A673 (cell line): Measurements from ENCODE around the gene KCNA3. TPM values are rescaled to one million over a fixed set of nuclear protein-coding genes. Genes with fewer than 3 reads are reported as not detected.

ENCODE experiments used
- BruUV-seq: library from RNA; stranded (reverse); fragments of 400-500 nt; replicated peaks from 2 replicates; lab custom pipeline; 2021; lab: Mats Ljungman, UMichigan
- CTCF ChIA-PET: fragments of 300-600 bp; sonication (Branson Sonifier 250); formaldehyde crosslinking; loops from one replicate; lab custom pipeline; 2022; ENCODE audit warnings: antibody characterized with exemption; lab: Charles Lee
- POLR2A ChIA-PET: fragments of 300-600 bp; sonication (Branson Sonifier 250); formaldehyde crosslinking; loops from one replicate; lab custom pipeline; 2022; ENCODE audit warnings: antibody characterized with exemption; ENCODE audit not compliant: low non-redundant PET; lab: Charles Lee
- DNase-seq: peaks from one replicate; pipeline ENCODE4 v3.0.0-alpha.2; 2015; ENCODE audit warnings: low spot score
- H3K27ac ChIP-seq: fragments of 200-600 bp; sonication (generic); 2 replicates; pipeline ENCODE4 v1.5.1; 2016; ENCODE audit warnings: mixed run types, low read depth, mild to moderate bottlenecking, mixed read lengths, antibody characterized with exemption, low read length; ENCODE audit not compliant: poor library complexity, severe bottlenecking
- H3K27me3 ChIP-seq: fragments of 200-600 bp; sonication (generic); replicated peaks from 2 replicates; pipeline ENCODE4 v1.6.1; 2017; ENCODE audit warnings: mixed run types, low read depth, mild to moderate bottlenecking, mixed read lengths, antibody characterized with exemption, low read length; ENCODE audit not compliant: insufficient read depth, poor library complexity
- H3K36me3 ChIP-seq: fragments of 200-600 bp; sonication (generic); 2 replicates; pipeline ENCODE4 v1.6.1; 2016; ENCODE audit warnings: mixed run types, mild to moderate bottlenecking, mixed read lengths, antibody characterized with exemption, low read length; ENCODE audit not compliant: insufficient read depth, poor library complexity, severe bottlenecking
- H3K4me1 ChIP-seq: fragments of 200-600 bp; sonication (generic); 2 replicates; pipeline ENCODE4 v1.6.1; 2017; ENCODE audit warnings: mixed run types, mild to moderate bottlenecking, mixed read lengths, antibody characterized with exemption, low read length; ENCODE audit not compliant: insufficient read depth, poor library complexity, severe bottlenecking
- H3K4me3 ChIP-seq: fragments of 200-600 bp; sonication (generic); 2 replicates; pipeline ENCODE4 v1.5.1; 2016; ENCODE audit warnings: low read depth, mixed run types, mild to moderate bottlenecking, mixed read lengths, low read length; ENCODE audit not compliant: poor library complexity, severe bottlenecking
- H3K9me3 ChIP-seq: fragments of 200-600 bp; sonication (generic); 2 replicates; pipeline ENCODE4 v1.6.1; 2016; ENCODE audit warnings: mixed run types, low read depth, mild to moderate bottlenecking, mixed read lengths, antibody characterized with exemption, low read length; ENCODE audit not compliant: poor library complexity, severe bottlenecking
- EZH2 ChIP-seq: fragments of 200-600 bp; sonication (generic); IDR thresholded peaks from 2 replicates; pipeline ENCODE4 v1.6.1; 2017; ENCODE audit warnings: borderline replicate concordance, low read depth, mild to moderate bottlenecking, mixed read lengths, antibody characterized with exemption, low read length; ENCODE audit not compliant: poor library complexity, severe bottlenecking
- intact Hi-C: fragments of 100-400 bp; cut with micrococcal nuclease; formaldehyde crosslinking; loops from one replicate; pipeline ENCODE4 v1.10.0; 2022; ENCODE audit not compliant: unreplicated experiment
- total RNA-seq: library from RNA; stranded (reverse); gene quantifications from 2 replicates; pipeline ENCODE4 v1.2.3, GENCODE V29; 2021
- TF ChIP-seq, protein P1 (sequence below): fragments of 300-800, 200-600 bp; sonication (generic); conservative IDR thresholded peaks from 2 replicates; pipeline ENCODE4 v1.5.1; 2017; ENCODE audit warnings: low read depth, mild to moderate bottlenecking, antibody characterized with exemption, low read length, moderate library complexity, mixed read lengths

KCNA3 gene
- total RNA-seq, 1 experiment from 2014 or later, result 0.43 TPM

DNA sequence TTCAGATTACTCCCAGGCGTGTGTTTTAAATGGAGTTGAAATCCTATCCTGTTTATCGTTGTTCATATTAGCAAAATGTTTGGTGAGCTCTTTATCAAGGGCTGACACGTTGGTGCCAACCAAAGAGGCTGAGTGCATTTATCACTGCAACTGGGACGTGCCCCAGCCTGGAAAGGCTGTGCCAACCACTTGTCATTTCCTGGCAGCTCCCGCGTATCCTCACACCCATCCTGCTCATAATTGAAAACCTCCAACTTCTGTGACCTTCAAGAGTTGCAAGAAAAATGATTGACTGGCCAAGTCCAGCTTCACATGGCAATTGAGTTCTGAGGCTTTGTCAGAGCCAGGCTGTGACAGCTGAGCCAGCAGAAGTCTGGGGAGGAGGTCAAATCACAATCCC is 43.7 kb upstream of the KCNA3 start:
- BruUV-seq, result no TSS peak
- intact Hi-C loops, result no loop called here
- H3K4me3 ChIP-seq, result no peak overlapping the region
- ChIA-PET CTCF (no interaction called here), POLR2A (no interaction called here)
- peaks cover 75% of the 10 kb centered on the region for H3K27me3 ChIP-seq
- H3K27ac ChIP-seq, result no peak overlapping the region
- H3K9me3 ChIP-seq, result no peaks in the 10 kb centered on the region
- no peak for TF ChIP-seq EZH2
- TF ChIP-seq, protein P1, sequence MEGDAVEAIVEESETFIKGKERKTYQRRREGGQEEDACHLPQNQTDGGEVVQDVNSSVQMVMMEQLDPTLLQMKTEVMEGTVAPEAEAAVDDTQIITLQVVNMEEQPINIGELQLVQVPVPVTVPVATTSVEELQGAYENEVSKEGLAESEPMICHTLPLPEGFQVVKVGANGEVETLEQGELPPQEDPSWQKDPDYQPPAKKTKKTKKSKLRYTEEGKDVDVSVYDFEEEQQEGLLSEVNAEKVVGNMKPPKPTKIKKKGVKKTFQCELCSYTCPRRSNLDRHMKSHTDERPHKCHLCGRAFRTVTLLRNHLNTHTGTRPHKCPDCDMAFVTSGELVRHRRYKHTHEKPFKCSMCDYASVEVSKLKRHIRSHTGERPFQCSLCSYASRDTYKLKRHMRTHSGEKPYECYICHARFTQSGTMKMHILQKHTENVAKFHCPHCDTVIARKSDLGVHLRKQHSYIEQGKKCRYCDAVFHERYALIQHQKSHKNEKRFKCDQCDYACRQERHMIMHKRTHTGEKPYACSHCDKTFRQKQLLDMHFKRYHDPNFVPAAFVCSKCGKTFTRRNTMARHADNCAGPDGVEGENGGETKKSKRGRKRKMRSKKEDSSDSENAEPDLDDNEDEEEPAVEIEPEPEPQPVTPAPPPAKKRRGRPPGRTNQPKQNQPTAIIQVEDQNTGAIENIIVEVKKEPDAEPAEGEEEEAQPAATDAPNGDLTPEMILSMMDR, result no peak
- no peaks in the 10 kb centered on the region for H3K36me3 ChIP-seq
- DNase-seq, result no peak
- H3K4me1 ChIP-seq, result no peaks in the 10 kb centered on the region

DNA sequence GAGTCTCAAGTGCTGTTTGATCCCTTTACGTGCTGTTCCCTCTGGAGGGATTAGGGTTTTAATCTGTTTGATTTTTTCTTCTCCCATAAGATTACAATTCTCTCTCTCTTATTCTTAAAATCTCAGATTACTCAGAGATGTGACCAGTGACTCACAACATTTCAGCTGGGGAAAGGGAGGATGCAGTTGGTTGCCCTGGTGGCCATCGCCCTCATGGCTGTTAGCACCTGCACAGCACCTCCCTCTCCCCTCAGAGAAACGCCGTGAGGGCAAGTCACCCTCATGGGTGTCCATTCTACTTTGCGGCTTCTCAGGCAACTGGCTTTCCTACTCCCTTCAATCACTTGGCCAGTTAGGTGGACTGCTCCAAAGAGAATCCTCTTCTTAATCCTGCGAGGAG is 42.4 kb upstream of the KCNA3 start:
- DNase-seq, result no peak
- TF ChIP-seq, protein P1, result no peak
- no peak for TF ChIP-seq EZH2
- Histone ChIP-seq H3K36me3 (no peaks in the 10 kb centered on the region), H3K4me3 (no peak overlapping the region), H3K27ac (no peak overlapping the region), H3K9me3 (no peaks in the 10 kb centered on the region), H3K27me3 (peaks cover 83% of the 10 kb centered on the region), H3K4me1 (no peaks in the 10 kb centered on the region)
- POLR2A ChIA-PET, result no interaction called here
- intact Hi-C loops, result no loop called here
- CTCF ChIA-PET, result no interaction called here
- BruUV-seq, result no TSS peak

DNA sequence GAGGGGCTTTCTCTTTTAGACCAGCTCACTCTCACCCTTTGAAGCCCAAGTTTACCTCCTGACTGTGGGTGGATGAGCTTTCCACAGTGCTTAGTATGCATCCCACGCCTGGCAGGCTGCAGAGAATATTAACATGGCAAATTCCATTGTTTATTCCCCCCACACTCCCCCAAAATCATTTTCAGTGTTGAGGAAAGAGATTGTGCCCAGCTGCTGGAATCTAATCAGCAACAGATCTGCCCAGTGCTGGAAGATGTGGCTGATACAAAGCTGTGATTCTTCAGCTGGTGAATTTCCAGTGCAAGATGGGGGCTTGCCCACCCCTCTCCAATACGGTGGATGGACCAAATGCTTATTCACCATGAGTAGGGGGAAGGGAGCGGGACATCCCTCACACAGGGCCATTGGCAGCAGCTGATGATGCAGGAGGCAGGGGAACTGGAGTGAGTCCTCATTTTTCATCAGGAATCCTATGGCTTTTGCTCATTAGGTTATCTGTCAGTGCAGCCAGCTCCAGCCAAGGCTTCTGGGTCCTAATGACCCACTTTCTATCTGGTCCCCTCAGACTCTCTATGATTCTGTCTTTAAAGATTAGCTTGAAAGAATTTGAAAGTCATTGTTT is 39.7 kb upstream of the KCNA3 start:
- no peak for TF ChIP-seq EZH2
- TF ChIP-seq, protein P1, result no peak
- H3K36me3 ChIP-seq, result no peaks in the 10 kb centered on the region
- no peaks in the 10 kb centered on the region for H3K9me3 ChIP-seq
- H3K4me1 ChIP-seq, result no peaks in the 10 kb centered on the region
- no peak overlapping the region for H3K4me3 ChIP-seq
- no peak for DNase-seq
- H3K27me3 ChIP-seq, result peaks cover 56% of the 10 kb centered on the region
- H3K27ac ChIP-seq, result no peak overlapping the region
- POLR2A ChIA-PET, result no interaction called here
- no TSS peak for BruUV-seq
- CTCF ChIA-PET, result interaction anchor here (1.1 kb wide), 1 partner anchor 15 kb away, joined by 7 read pairs; no protein-coding TSS in a partner anchor
- intact Hi-C loops, result no loop called here
